ENCODE measurements around the gene CAPN13. TPM values are rescaled to one million over a fixed set of nuclear protein-coding genes. Genes with fewer than 3 reads are reported as not detected.

The CAPN13 gene
- total and polyA plus RNA-seq, 2 donors (not counting 1 experiment from before 2014, with no cell fraction given) = not detected

- POLR2A ChIA-PET = interaction anchor here (0.6 to 1.4 kb wide), 2 partner anchors 261 to 475 kb away, joined by 7 to 9 read pairs; no protein-coding TSS in a partner anchor
- H3K4me3 Mint-ChIP-seq = peak overlapping the region; percentile 52
These were observed 100.5 kb downstream of the CAPN13 start for GRCh38 chr2:30706534-30707303.

More at GRCh38 chr2:30706534-30707303, 100.5 kb downstream of the CAPN13 start:
- Histone ChIP-seq H3K4me1 (ENCODE audit: control insufficient read depth in 2 of 2, insufficient read depth in 2 of 2, low read length in 2 of 2) (peaks cover 0 to 5% of the 10 kb centered on the region in 2 donors), H2AFZ (ENCODE audit: insufficient read depth, low read depth, low read length, poor library complexity, severe bottlenecking) (peak overlapping the region; percentile 10), H3K4me2 (replicated peaks; ENCODE audit: low read depth, low read length, poor library complexity, severe bottlenecking) (peak overlapping the region; percentile 43), H4K20me1 (ENCODE audit: control insufficient read depth, insufficient read depth, low read length, poor library complexity, severe bottlenecking) (no peaks in the 10 kb centered on the region), H3K27ac (ENCODE audit: low read length in 2 of 2) (no peak overlapping the region), H3K9ac (ENCODE audit: low read length) (no peak overlapping the region), H3K4me3 (ENCODE audit: control extremely low read depth in 1 of 5, extremely low read depth in 1 of 5, insufficient read depth in 1 of 5, low read depth in 2 of 5, low read length in 4 of 5) (no peak overlapping the region), H3K27me3 (replicated peaks in 1 of 4; ENCODE audit: control extremely low read depth in 1 of 4, control insufficient read depth in 3 of 4, insufficient read depth in 4 of 4, low read length in 3 of 4) (no peaks in the 10 kb centered on the region), H3K36me3 (replicated peaks in 1 of 2; ENCODE audit: control extremely low read depth in 1 of 2, control insufficient read depth in 1 of 2, extremely low read depth in 1 of 2, insufficient read depth in 2 of 2, low read length in 1 of 2) (no peaks in the 10 kb centered on the region), H3K79me2 (ENCODE audit: control insufficient read depth, insufficient read depth, low read length) (no peaks in the 10 kb centered on the region), H3K9me3 (ENCODE audit: control extremely low read depth in 1 of 3, control insufficient read depth in 2 of 3, insufficient read depth in 1 of 3, low read length in 2 of 3) (peaks cover 2 to 15% (median 6%) of the 10 kb centered on the region in 3 donors)
- intact Hi-C loops (cut with micrococcal nuclease) = loop anchor here (1.0 to 10.0 kb wide), 5 partner anchors 232 to 616 kb away; no protein-coding TSS in a partner anchor
- Mint-ChIP-seq H3K27me3 (no peaks in the 10 kb centered on the region), H3K9me3 (ENCODE audit: insufficient read depth) (peaks cover 9% of the 10 kb centered on the region), H3K4me1 (peaks cover 4% of the 10 kb centered on the region), H3K27ac (peak overlapping the region; percentile 73)
- whole genome bisulfite sequencing (ENCODE audit: insufficient coverage) = 79% methylated on average over 9 of the region's 12 CpGs
- DNase-seq = peak; percentile 80
- CTCF ChIA-PET = interaction anchor here (0.5 to 13.9 kb wide), 43 partner anchors 9 to 817 kb away, joined by 3 to 610 read pairs (median 4); partner anchors contain the start of genes LBH, LCLAT1 and YPEL5
- ATAC-seq (ENCODE audit: low read depth) = peak; percentile 49
- TF ChIP-seq EZH2 (IDR thresholded peaks at IDR 0.05; ENCODE audit: borderline replicate concordance, insufficient read depth, low read depth, low read length, poor library complexity, severe bottlenecking) (no peak), CTCF (IDR thresholded peaks at IDR 0.05) (peak; percentile 83)
